ENCODE results near the gene MAN2B2. TPM values are rescaled to one million over a fixed set of nuclear protein-coding genes. Genes with fewer than 3 reads are reported as not detected.

Gene MAN2B2
- total RNA-seq, 1 experiment from 2014 or later = 20.1 TPM

- no peaks in the 10 kb centered on the region for H4K20me1 ChIP-seq (ENCODE audit: insufficient read depth, low read depth, low read length)
- no peak overlapping the region for H3K9ac ChIP-seq (ENCODE audit: low read length)
- no peaks in the 10 kb centered on the region for H3K9me3 ChIP-seq (ENCODE audit: low read length)
- H3K27ac ChIP-seq (ENCODE audit: low read length) = no peak overlapping the region
- no peaks in the 10 kb centered on the region for H3K79me2 ChIP-seq (ENCODE audit: low read length)
- H3K36me3 ChIP-seq (ENCODE audit: insufficient read depth, low read length) = no peaks in the 10 kb centered on the region
- no peak overlapping the region for H3K4me3 ChIP-seq (ENCODE audit: low read length)
- no peaks in the 10 kb centered on the region for H3K9me2 ChIP-seq (replicated peaks; ENCODE audit: insufficient read depth, low read length)
- no peak overlapping the region for H3K4me2 ChIP-seq (ENCODE audit: low read depth, low read length, poor library complexity, severe bottlenecking)
- no peaks in the 10 kb centered on the region for H3K4me1 ChIP-seq (ENCODE audit: low read length)
- no peak overlapping the region for H2AFZ ChIP-seq (ENCODE audit: low read length)
- no peaks in the 10 kb centered on the region for H3K27me3 ChIP-seq (ENCODE audit: low read length)
- no peak for DNase-seq
Observed at GRCh38 chr4:6658209-6658595, 83.2 kb downstream of the MAN2B2 start.

- Histone ChIP-seq H3K79me2 (ENCODE audit: low read length) (no peaks in the 10 kb centered on the region), H4K20me1 (ENCODE audit: insufficient read depth, low read depth, low read length) (no peaks in the 10 kb centered on the region), H2AFZ (ENCODE audit: low read length) (no peak overlapping the region), H3K27ac (ENCODE audit: low read length) (no peak overlapping the region), H3K27me3 (ENCODE audit: low read length) (no peaks in the 10 kb centered on the region), H3K9ac (ENCODE audit: low read length) (no peak overlapping the region), H3K9me2 (replicated peaks; ENCODE audit: insufficient read depth, low read length) (no peaks in the 10 kb centered on the region), H3K4me3 (ENCODE audit: low read length) (no peak overlapping the region), H3K4me2 (ENCODE audit: low read depth, low read length, poor library complexity, severe bottlenecking) (no peak overlapping the region), H3K9me3 (ENCODE audit: low read length) (no peaks in the 10 kb centered on the region), H3K36me3 (ENCODE audit: insufficient read depth, low read length) (no peaks in the 10 kb centered on the region), H3K4me1 (ENCODE audit: low read length) (no peaks in the 10 kb centered on the region)
- DNase-seq = no peak
Observed at GRCh38 chr4:6658597-6659075, 83.6 kb downstream of the MAN2B2 start.

DNA sequence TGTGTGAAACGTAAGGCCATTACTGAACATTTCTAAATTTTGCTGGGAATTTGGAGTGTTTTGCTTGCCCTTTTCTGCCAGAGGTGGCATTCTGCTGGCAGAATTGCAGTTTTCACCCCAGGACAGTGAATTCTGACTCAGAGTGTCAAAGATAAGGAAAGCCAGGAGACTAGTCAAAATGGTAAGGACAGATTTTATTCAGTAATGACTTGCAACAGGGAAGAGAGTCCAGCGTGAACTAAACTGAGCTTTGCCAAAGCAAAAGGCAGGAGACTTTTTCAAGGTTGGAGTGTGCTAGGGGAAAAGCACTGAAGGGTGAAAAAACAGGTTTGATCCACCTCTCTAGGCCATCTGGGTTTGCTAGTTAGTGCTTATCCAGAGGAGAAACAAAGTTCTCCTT lies 84.9 kb downstream of the MAN2B2 start:
- no peak overlapping the region for H3K27ac ChIP-seq (ENCODE audit: low read length)
- no peaks in the 10 kb centered on the region for H3K9me3 ChIP-seq (ENCODE audit: low read length)
- H2AFZ ChIP-seq (ENCODE audit: low read length) = no peak overlapping the region
- no peaks in the 10 kb centered on the region for H3K36me3 ChIP-seq (ENCODE audit: insufficient read depth, low read length)
- H3K4me1 ChIP-seq (ENCODE audit: low read length) = no peaks in the 10 kb centered on the region
- no peak overlapping the region for H3K4me3 ChIP-seq (ENCODE audit: low read length)
- no peaks in the 10 kb centered on the region for H3K27me3 ChIP-seq (ENCODE audit: low read length)
- no peaks in the 10 kb centered on the region for H3K9me2 ChIP-seq (replicated peaks; ENCODE audit: insufficient read depth, low read length)
- no peak for DNase-seq
- H3K79me2 ChIP-seq (ENCODE audit: low read length) = no peaks in the 10 kb centered on the region
- no peak overlapping the region for H3K9ac ChIP-seq (ENCODE audit: low read length)
- no peaks in the 10 kb centered on the region for H4K20me1 ChIP-seq (ENCODE audit: insufficient read depth, low read depth, low read length)
- no peak overlapping the region for H3K4me2 ChIP-seq (ENCODE audit: low read depth, low read length, poor library complexity, severe bottlenecking)

DNA sequence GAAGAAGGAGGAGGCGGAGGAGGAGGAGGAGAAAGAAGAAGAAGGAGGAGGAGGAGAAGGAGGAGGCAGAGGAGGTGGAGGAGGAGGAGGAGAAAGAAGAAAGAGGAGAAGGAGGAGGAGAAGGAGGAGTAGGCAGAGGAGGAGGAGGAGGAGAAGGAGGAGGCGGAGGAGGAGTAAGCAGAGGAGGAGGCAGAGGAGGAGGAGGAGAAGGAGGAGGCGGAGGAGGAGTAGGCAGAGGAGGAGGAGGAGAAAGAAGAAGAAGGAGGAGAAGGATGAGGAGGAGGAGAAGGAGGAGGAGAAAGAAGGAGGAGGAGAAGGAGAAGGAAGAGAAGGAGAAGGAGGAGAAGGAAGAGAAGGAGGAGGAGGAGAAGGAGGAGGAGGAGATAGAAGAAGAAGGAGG lies 85.4 kb downstream of the MAN2B2 start:
- Histone ChIP-seq H3K9me3 (ENCODE audit: low read length) (no peaks in the 10 kb centered on the region), H3K36me3 (ENCODE audit: insufficient read depth, low read length) (no peaks in the 10 kb centered on the region), H3K27ac (ENCODE audit: low read length) (no peak overlapping the region), H3K79me2 (ENCODE audit: low read length) (no peaks in the 10 kb centered on the region), H3K27me3 (ENCODE audit: low read length) (no peaks in the 10 kb centered on the region), H3K4me2 (ENCODE audit: low read depth, low read length, poor library complexity, severe bottlenecking) (no peak overlapping the region), H3K4me3 (ENCODE audit: low read length) (no peak overlapping the region), H3K9ac (ENCODE audit: low read length) (no peak overlapping the region), H3K9me2 (replicated peaks; ENCODE audit: insufficient read depth, low read length) (no peaks in the 10 kb centered on the region), H4K20me1 (ENCODE audit: insufficient read depth, low read depth, low read length) (no peaks in the 10 kb centered on the region), H3K4me1 (ENCODE audit: low read length) (no peaks in the 10 kb centered on the region), H2AFZ (ENCODE audit: low read length) (no peak overlapping the region)
- DNase-seq = no peak

- no peak overlapping the region for H3K4me2 ChIP-seq (ENCODE audit: low read depth, low read length, poor library complexity, severe bottlenecking)
- H2AFZ ChIP-seq (ENCODE audit: low read length) = no peak overlapping the region
- H3K27ac ChIP-seq (ENCODE audit: low read length) = no peak overlapping the region
- H3K4me3 ChIP-seq (ENCODE audit: low read length) = no peak overlapping the region
- no peak overlapping the region for H3K9ac ChIP-seq (ENCODE audit: low read length)
- H3K4me1 ChIP-seq (ENCODE audit: low read length) = no peaks in the 10 kb centered on the region
- no peaks in the 10 kb centered on the region for H3K79me2 ChIP-seq (ENCODE audit: low read length)
- H3K9me2 ChIP-seq (replicated peaks; ENCODE audit: insufficient read depth, low read length) = no peaks in the 10 kb centered on the region
- no peak for DNase-seq
- no peaks in the 10 kb centered on the region for H3K27me3 ChIP-seq (ENCODE audit: low read length)
- no peaks in the 10 kb centered on the region for H4K20me1 ChIP-seq (ENCODE audit: insufficient read depth, low read depth, low read length)
- no peaks in the 10 kb centered on the region for H3K9me3 ChIP-seq (ENCODE audit: low read length)
- H3K36me3 ChIP-seq (ENCODE audit: insufficient read depth, low read length) = no peaks in the 10 kb centered on the region
Observed at GRCh38 chr4:6662591-6662990, 87.6 kb downstream of the MAN2B2 start.

DNA sequence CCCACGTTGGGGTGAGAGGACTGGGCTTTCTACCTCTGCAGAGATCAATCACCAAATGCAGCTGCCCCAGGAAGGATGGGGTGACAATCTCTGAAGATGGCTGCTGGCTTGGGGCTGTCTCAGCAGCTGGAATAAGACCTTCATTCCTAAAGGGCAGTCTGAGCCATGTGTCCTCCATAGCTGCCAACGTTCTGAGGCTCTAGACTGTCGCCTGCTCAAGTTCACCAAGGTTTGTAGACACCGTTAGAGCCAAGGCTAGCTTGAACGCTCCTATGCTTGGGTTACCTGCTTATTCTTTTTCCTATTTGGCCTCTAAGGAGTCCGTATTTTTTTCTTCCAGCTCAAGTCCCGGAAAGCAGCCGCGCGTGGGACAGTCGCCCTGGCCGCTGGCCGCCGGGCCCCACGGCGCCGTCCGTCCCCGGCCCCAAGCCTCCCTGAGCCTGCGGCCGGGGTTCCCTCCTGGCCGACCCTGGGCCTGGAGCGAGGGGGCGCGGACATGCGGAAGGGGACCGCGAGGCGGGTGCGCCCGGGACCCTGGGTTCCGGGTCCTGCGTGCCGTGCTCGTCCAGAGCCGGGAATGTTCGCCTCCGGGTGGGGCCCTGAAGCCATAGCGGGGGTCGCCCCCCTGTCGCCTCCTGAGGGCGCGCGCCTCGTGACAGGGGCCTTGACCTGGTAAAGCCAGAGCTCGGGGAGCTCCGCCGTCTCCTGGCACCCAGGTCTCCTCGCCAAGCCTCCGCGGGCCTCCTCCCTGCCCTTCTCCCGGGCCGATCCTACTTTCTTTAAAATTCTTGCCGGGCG lies 88.8 kb downstream of the MAN2B2 start:
- no peak overlapping the region for H3K4me2 ChIP-seq (ENCODE audit: low read depth, low read length, poor library complexity, severe bottlenecking)
- no peaks in the 10 kb centered on the region for H3K79me2 ChIP-seq (ENCODE audit: low read length)
- no peak overlapping the region for H3K9ac ChIP-seq (ENCODE audit: low read length)
- H3K27me3 ChIP-seq (ENCODE audit: low read length) = no peaks in the 10 kb centered on the region
- H3K9me3 ChIP-seq (ENCODE audit: low read length) = no peaks in the 10 kb centered on the region
- no peaks in the 10 kb centered on the region for H3K36me3 ChIP-seq (ENCODE audit: insufficient read depth, low read length)
- no peak overlapping the region for H3K4me3 ChIP-seq (ENCODE audit: low read length)
- no peak overlapping the region for H3K27ac ChIP-seq (ENCODE audit: low read length)
- H2AFZ ChIP-seq (ENCODE audit: low read length) = no peak overlapping the region
- no peaks in the 10 kb centered on the region for H3K9me2 ChIP-seq (replicated peaks; ENCODE audit: insufficient read depth, low read length)
- H3K4me1 ChIP-seq (ENCODE audit: low read length) = no peaks in the 10 kb centered on the region
- no peak for DNase-seq
- no peaks in the 10 kb centered on the region for H4K20me1 ChIP-seq (ENCODE audit: insufficient read depth, low read depth, low read length)

DNA sequence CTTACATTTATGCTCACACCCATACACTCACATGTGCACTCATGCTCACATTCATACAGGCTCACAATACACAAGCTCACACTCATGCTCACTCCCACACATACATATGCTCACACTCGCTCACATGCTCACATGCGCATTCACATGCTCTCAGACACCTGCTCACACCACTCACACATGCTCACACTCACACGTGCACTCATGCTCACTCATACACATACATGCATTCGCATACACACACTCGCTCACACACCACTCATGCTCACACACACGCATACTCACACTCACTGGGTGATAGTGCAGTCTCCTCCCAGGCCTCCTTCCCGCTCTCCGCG lies 90.3 kb downstream of the MAN2B2 start:
- Histone ChIP-seq H3K4me3 (ENCODE audit: low read length) (no peak overlapping the region), H3K9me2 (replicated peaks; ENCODE audit: insufficient read depth, low read length) (no peaks in the 10 kb centered on the region), H3K4me2 (ENCODE audit: low read depth, low read length, poor library complexity, severe bottlenecking) (no peak overlapping the region), H3K4me1 (ENCODE audit: low read length) (no peaks in the 10 kb centered on the region), H2AFZ (ENCODE audit: low read length) (no peak overlapping the region), H4K20me1 (ENCODE audit: insufficient read depth, low read depth, low read length) (no peaks in the 10 kb centered on the region), H3K27me3 (ENCODE audit: low read length) (no peaks in the 10 kb centered on the region), H3K79me2 (ENCODE audit: low read length) (no peaks in the 10 kb centered on the region), H3K36me3 (ENCODE audit: insufficient read depth, low read length) (no peaks in the 10 kb centered on the region), H3K9me3 (ENCODE audit: low read length) (no peaks in the 10 kb centered on the region), H3K9ac (ENCODE audit: low read length) (no peak overlapping the region), H3K27ac (ENCODE audit: low read length) (no peak overlapping the region)
- no peak for DNase-seq

GRCh38 chr4:6668391-6668790 lies 93.4 kb downstream of the MAN2B2 start:
- no peak overlapping the region for H3K4me2 ChIP-seq (ENCODE audit: low read depth, low read length, poor library complexity, severe bottlenecking)

More at GRCh38 chr4:6668391-6668790, 93.4 kb downstream of the MAN2B2 start:
- no peaks in the 10 kb centered on the region for H3K27me3 ChIP-seq (ENCODE audit: low read length)
- H3K4me3 ChIP-seq (ENCODE audit: low read length) = no peak overlapping the region
- H3K9ac ChIP-seq (ENCODE audit: low read length) = no peak overlapping the region
- H3K36me3 ChIP-seq (ENCODE audit: insufficient read depth, low read length) = no peaks in the 10 kb centered on the region
- no peak for DNase-seq
- H4K20me1 ChIP-seq (ENCODE audit: insufficient read depth, low read depth, low read length) = no peaks in the 10 kb centered on the region
- no peaks in the 10 kb centered on the region for H3K4me1 ChIP-seq (ENCODE audit: low read length)
- no peaks in the 10 kb centered on the region for H3K79me2 ChIP-seq (ENCODE audit: low read length)
- H3K27ac ChIP-seq (ENCODE audit: low read length) = no peak overlapping the region
- no peaks in the 10 kb centered on the region for H3K9me3 ChIP-seq (ENCODE audit: low read length)
- no peaks in the 10 kb centered on the region for H3K9me2 ChIP-seq (replicated peaks; ENCODE audit: insufficient read depth, low read length)
- H2AFZ ChIP-seq (ENCODE audit: low read length) = no peak overlapping the region
